EL (cell line): Measurements from ENCODE around the gene LRRIQ3.
"Not testable (repeated sequence)": the region's sequence is repeated elsewhere in the genome, so short reads cannot be mapped to it uniquely, and the experiment has no call there.

Experiments used
- DNase-seq: peaks from one replicate; pipeline ENCODE4 v3.0.0-alpha.2; 2016

LRRIQ3 gene

GRCh38 chr1:74197657-74198552 lies at the start of gene LRRIQ3, which contains the start of gene FPGT:
LRRIQ3 (minus strand) TSS chr1:74198176; CDS start chr1:74183684, 14,492 bp downstream.
FPGT (plus strand) TSS chr1:74198242; CDS start chr1:74198279, 37 bp downstream.
- DNase-seq: peak; percentile 94

GRCh38 chr1:74246315-74246714 lies 48.3 kb upstream of the LRRIQ3 start:
- DNase-seq: no peak

- DNase-seq: no peak
Observed at GRCh38 chr1:74245168-74245772, 47.3 kb upstream of the LRRIQ3 start.

- DNase-seq: no peak
Observed at GRCh38 chr1:74237787-74238186, 39.8 kb upstream of the LRRIQ3 start.

- no peak for DNase-seq
Observed at GRCh38 chr1:74237035-74237434, 39.1 kb upstream of the LRRIQ3 start.

GRCh38 chr1:74236440-74236839 lies 38.5 kb upstream of the LRRIQ3 start:
- no peak for DNase-seq

GRCh38 chr1:74235153-74235552 lies 37.2 kb upstream of the LRRIQ3 start, which contains the start of gene TNNI3K:
TNNI3K (plus strand) TSS chr1:74235387; CDS start chr1:74235452, 65 bp downstream.
- no peak for DNase-seq

GRCh38 chr1:74223453-74223852 lies 25.5 kb upstream of the LRRIQ3 start:
- DNase-seq: no peak

GRCh38 chr1:74222701-74223100 lies 24.7 kb upstream of the LRRIQ3 start:
- no peak for DNase-seq

- DNase-seq: no peak
Observed at GRCh38 chr1:74215229-74215628, 17.3 kb upstream of the LRRIQ3 start.

- peak; percentile 21 for DNase-seq
Observed at GRCh38 chr1:74205266-74205665, 7.3 kb upstream of the LRRIQ3 start.

GRCh38 chr1:74199504-74199903 lies 1.5 kb upstream of the LRRIQ3 start:
- no peak for DNase-seq

- DNase-seq: no peak
Observed at GRCh38 chr1:74197255-74197654, 721 bp downstream of the LRRIQ3 start.

GRCh38 chr1:74195339-74195738 lies 2.6 kb downstream of the LRRIQ3 start:
- no peak for DNase-seq

GRCh38 chr1:74193908-74194307 lies 4.1 kb downstream of the LRRIQ3 start:
- DNase-seq: peak; percentile 45

- DNase-seq: no peak
Observed at GRCh38 chr1:74180490-74180889, 17.5 kb downstream of the LRRIQ3 start.

- DNase-seq: not testable (repeated sequence)
Observed at GRCh38 chr1:74174423-74174822, 23.6 kb downstream of the LRRIQ3 start.

GRCh38 chr1:74162333-74162732 lies 35.6 kb downstream of the LRRIQ3 start:
- no peak for DNase-seq

GRCh38 chr1:74161497-74161896 lies 36.5 kb downstream of the LRRIQ3 start:
- peak; percentile 1 for DNase-seq

GRCh38 chr1:74160046-74160445 lies 37.9 kb downstream of the LRRIQ3 start:
- DNase-seq: no peak

GRCh38 chr1:74145086-74145485 lies 52.9 kb downstream of the LRRIQ3 start:
- no peak for DNase-seq

GRCh38 chr1:74117370-74117769 lies 80.6 kb downstream of the LRRIQ3 start:
- not testable (repeated sequence) for DNase-seq

- no peak for DNase-seq
Observed at GRCh38 chr1:74113333-74113732, 84.6 kb downstream of the LRRIQ3 start.

GRCh38 chr1:74107394-74107793 lies 90.6 kb downstream of the LRRIQ3 start:
- no peak for DNase-seq
